Measurements from ENCODE around the gene ZSCAN10. TPM values are rescaled to one million over a fixed set of nuclear protein-coding genes. Genes with fewer than 3 reads are reported as not detected.
A peak's percentile ranks its signal among the peaks of the same experiment; 100 is the strongest.

The ZSCAN10 gene
- total RNA-seq = not detected

GRCh38 chr16:3098459-3099394, at the start of gene ZSCAN10:
ZSCAN10 (minus strand) TSS chr16:3099294; CDS start chr16:3092937, 6,357 bp downstream.
- Histone ChIP-seq H3K27ac (no peak within 1 kb of the TSS), H3K4me1 (peaks cover 0 to 6% of the 10 kb centered on the region in 2 donors), H3K27me3 (no peaks in the 10 kb centered on the region), H3K4me3 (peak within 1 kb of the TSS; percentile 26 to 38), H3K9me3 (no peaks in the 10 kb centered on the region), H3K36me3 (no peaks in the 10 kb centered on the region)
- no peak for TF ChIP-seq CTCF (IDR thresholded peaks at IDR 0.05)
- intact Hi-C loops (cut with DNase I) = loop anchor here (5.0 kb wide), 1 partner anchor 36 kb away; no protein-coding TSS in a partner anchor
- DNase-seq (ENCODE audit: low spot score in 2 of 2) = no peak

GRCh38 chr16:3148256-3149192, 49.4 kb upstream of the ZSCAN10 start:
- Histone ChIP-seq H3K9me3 (no peaks in the 10 kb centered on the region), H3K4me1 (peaks cover 0 to 15% of the 10 kb centered on the region in 2 donors), H3K36me3 (no peaks in the 10 kb centered on the region), H3K4me3 (no peak overlapping the region), H3K27me3 (no peaks in the 10 kb centered on the region), H3K27ac (no peak overlapping the region)
- no peak for DNase-seq (ENCODE audit: low spot score in 2 of 2)
- intact Hi-C loops (cut with DNase I) = no loop called here
- TF ChIP-seq CTCF (IDR thresholded peaks at IDR 0.05) = no peak

- H3K27ac ChIP-seq = no peak overlapping the region
- no peak for TF ChIP-seq CTCF (IDR thresholded peaks at IDR 0.05)
- no peak for DNase-seq (ENCODE audit: low spot score in 2 of 2)
- no peak overlapping the region for H3K4me3 ChIP-seq
- intact Hi-C loops (cut with DNase I) = no loop called here
- H3K9me3 ChIP-seq = no peaks in the 10 kb centered on the region
- H3K27me3 ChIP-seq = no peaks in the 10 kb centered on the region
- H3K36me3 ChIP-seq = peaks cover under 1 to 4% of the 10 kb centered on the region in 2 donors
- H3K4me1 ChIP-seq = peaks cover 0 to 15% of the 10 kb centered on the region in 2 donors
Observed at GRCh38 chr16:3147757-3148104, 48.6 kb upstream of the ZSCAN10 start.

- Histone ChIP-seq H3K4me3 (no peak overlapping the region), H3K36me3 (peaks cover 5 to 10% of the 10 kb centered on the region in 2 donors), H3K27ac (no peak overlapping the region), H3K9me3 (no peaks in the 10 kb centered on the region), H3K27me3 (no peaks in the 10 kb centered on the region), H3K4me1 (peaks cover 0 to 15% of the 10 kb centered on the region in 2 donors)
- intact Hi-C loops (cut with DNase I) = no loop called here
- DNase-seq (ENCODE audit: low spot score in 2 of 2) = no peak
- TF ChIP-seq CTCF (IDR thresholded peaks at IDR 0.05) = no peak
Observed at GRCh38 chr16:3147046-3147756, 48.1 kb upstream of the ZSCAN10 start.

GRCh38 chr16:3145660-3146059, 46.6 kb upstream of the ZSCAN10 start:
- TF ChIP-seq CTCF (IDR thresholded peaks at IDR 0.05) = no peak
- Histone ChIP-seq H3K9me3 (no peaks in the 10 kb centered on the region), H3K36me3 (peaks cover 19 to 25% of the 10 kb centered on the region in 2 donors), H3K4me3 (no peak overlapping the region), H3K27ac (no peak overlapping the region), H3K4me1 (peaks cover 0 to 7% of the 10 kb centered on the region in 2 donors), H3K27me3 (no peaks in the 10 kb centered on the region)
- intact Hi-C loops (cut with DNase I) = no loop called here
- no peak for DNase-seq (ENCODE audit: low spot score in 2 of 2)

Measured in ascending aorta (tissue), 2 donors.